ENCODE data around the gene ERN2. TPM values are rescaled to one million over a fixed set of nuclear protein-coding genes. Genes with fewer than 3 reads are reported as not detected.

The ERN2 gene
- total and polyA plus RNA-seq, 2 of the 4 experiments (the other 2 are of a cell fraction), result 0.39 to 0.54 TPM

DNA sequence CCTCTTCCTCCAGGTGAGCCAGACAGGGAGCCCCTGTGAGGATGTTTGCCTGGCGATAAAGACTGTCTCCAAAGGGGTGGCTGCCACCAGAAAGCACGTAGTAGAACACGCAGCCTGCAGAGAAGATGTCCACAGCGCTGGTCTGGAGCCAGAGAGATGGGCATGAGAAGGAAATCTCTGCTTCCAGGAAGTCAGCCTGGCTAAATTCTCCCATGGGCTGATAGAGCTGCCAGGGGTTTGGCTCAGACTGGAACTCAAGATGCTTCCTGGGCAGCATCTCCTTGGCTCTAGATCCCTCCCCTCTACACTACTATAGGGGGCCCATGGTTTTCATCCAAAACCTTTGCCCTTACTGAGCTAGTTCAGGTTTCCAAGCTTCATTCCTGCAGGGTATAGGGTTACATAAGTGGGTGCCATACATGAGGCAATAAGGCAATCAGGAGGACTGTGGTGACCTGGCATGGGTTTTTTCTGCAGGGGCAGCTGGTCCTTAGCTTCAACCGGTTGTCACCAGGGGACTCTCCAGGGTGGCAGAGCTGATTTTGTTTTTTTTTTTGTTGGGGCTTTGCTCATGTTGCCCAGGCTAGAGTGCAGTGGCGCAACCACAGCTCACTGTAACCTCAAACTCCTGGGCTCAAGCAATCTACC is 20.7 kb downstream of the ERN2 start:
- Histone ChIP-seq H2BK20ac (ENCODE audit: low read depth, low read length) (no peak overlapping the region), H3K9me3 (ENCODE audit: control insufficient read depth, insufficient read depth, low read length) (no peaks in the 10 kb centered on the region), H3K36me3 (ENCODE audit: control insufficient read depth, insufficient read depth, low read length) (peaks cover 37% of the 10 kb centered on the region), H3K27ac (ENCODE audit: insufficient read depth, low read length) (no peak overlapping the region), H2BK5ac (ENCODE audit: low read depth, low read length, poor library complexity, severe bottlenecking) (no peak overlapping the region), H3K27me3 (ENCODE audit: control insufficient read depth, insufficient read depth, low read length) (no peaks in the 10 kb centered on the region), H4K5ac (ENCODE audit: low read depth, low read length) (no peak overlapping the region), H3K4me2 (ENCODE audit: low read depth, low read length) (no peak overlapping the region), H2AFZ (replicated peaks; ENCODE audit: low read length, poor library complexity) (no peak overlapping the region), H2AK9ac (replicated peaks; ENCODE audit: low read depth, low read length, poor library complexity) (no peak overlapping the region), H4K8ac (ENCODE audit: low read depth in 2 of 2, low read length in 2 of 2) (no peak overlapping the region), H2BK15ac (ENCODE audit: low read depth, low read length) (no peak overlapping the region), H3K4ac (ENCODE audit: low read depth, low read length) (no peak overlapping the region), H3K4me1 (ENCODE audit: control insufficient read depth, insufficient read depth, low read length) (peaks cover 9% of the 10 kb centered on the region), H3K14ac (replicated peaks; ENCODE audit: low read depth, low read length) (no peak overlapping the region), H3K9me1 (ENCODE audit: insufficient read depth, low read length) (peaks cover 4% of the 10 kb centered on the region; the same call in 1 of the 2 replicates), H4K20me1 (ENCODE audit: insufficient read depth, low read length) (no peaks in the 10 kb centered on the region), H3K23ac (ENCODE audit: low read depth, low read length) (no peak overlapping the region), H3K79me1 (ENCODE audit: low read depth in 1 of 2, low read length in 2 of 2) (peaks cover 5 to 14% of the 10 kb centered on the region in 2 experiments; a peak in 3 of 4 replicates), H3K4me3 (ENCODE audit: insufficient read depth, low read depth, low read length) (no peak overlapping the region), H2BK120ac (ENCODE audit: low read depth, low read length) (no peak overlapping the region), H3K9ac (ENCODE audit: low read depth, low read length) (no peak overlapping the region), H3K56ac (ENCODE audit: extremely low read depth, insufficient read depth, low read length) (no peak overlapping the region), H4K91ac (ENCODE audit: insufficient read depth, low read depth, low read length) (no peak overlapping the region), H3K18ac (ENCODE audit: low read depth, low read length) (no peak overlapping the region), H2AK5ac (ENCODE audit: low read depth, low read length) (no peak overlapping the region)
- ChIA-PET CTCF (no interaction called here), POLR2A (ENCODE audit: unreplicated experiment) (no interaction called here)
- ATAC-seq (ENCODE audit: low read depth) (no peak), DNase-seq (no peak)
- no peak for TF ChIP-seq RAD21 (IDR thresholded peaks at IDR 0.05; ENCODE audit: low read length)
- no peak for TF ChIP-seq BHLHE40 (IDR thresholded peaks at IDR 0.05; ENCODE audit: low read depth, low read length)
- no peak for TF ChIP-seq RFX5 (IDR thresholded peaks at IDR 0.05; ENCODE audit: low read depth, low read length)
- TF ChIP-seq USF2 (IDR thresholded peaks at IDR 0.05; ENCODE audit: low read depth, low read length), result no peak
- TF ChIP-seq CHD1 (IDR thresholded peaks at IDR 0.05; ENCODE audit: low read depth, low read length), result no peak
- TF ChIP-seq POLR2A (IDR thresholded peaks at IDR 0.05; ENCODE audit: low read depth, low read length), result no peak
- TF ChIP-seq ELK1 (IDR thresholded peaks at IDR 0.05; ENCODE audit: borderline replicate concordance, low read depth, low read length), result no peak
- no peak for TF ChIP-seq FOS (IDR thresholded peaks at IDR 0.05; ENCODE audit: low read depth, low read length)
- no peak for TF ChIP-seq MXI1 (IDR thresholded peaks at IDR 0.05; ENCODE audit: borderline replicate concordance, low read depth, low read length)
- TF ChIP-seq MAZ (IDR thresholded peaks at IDR 0.05; ENCODE audit: borderline replicate concordance, low read depth, low read length), result no peak
- TF ChIP-seq, protein P1, sequence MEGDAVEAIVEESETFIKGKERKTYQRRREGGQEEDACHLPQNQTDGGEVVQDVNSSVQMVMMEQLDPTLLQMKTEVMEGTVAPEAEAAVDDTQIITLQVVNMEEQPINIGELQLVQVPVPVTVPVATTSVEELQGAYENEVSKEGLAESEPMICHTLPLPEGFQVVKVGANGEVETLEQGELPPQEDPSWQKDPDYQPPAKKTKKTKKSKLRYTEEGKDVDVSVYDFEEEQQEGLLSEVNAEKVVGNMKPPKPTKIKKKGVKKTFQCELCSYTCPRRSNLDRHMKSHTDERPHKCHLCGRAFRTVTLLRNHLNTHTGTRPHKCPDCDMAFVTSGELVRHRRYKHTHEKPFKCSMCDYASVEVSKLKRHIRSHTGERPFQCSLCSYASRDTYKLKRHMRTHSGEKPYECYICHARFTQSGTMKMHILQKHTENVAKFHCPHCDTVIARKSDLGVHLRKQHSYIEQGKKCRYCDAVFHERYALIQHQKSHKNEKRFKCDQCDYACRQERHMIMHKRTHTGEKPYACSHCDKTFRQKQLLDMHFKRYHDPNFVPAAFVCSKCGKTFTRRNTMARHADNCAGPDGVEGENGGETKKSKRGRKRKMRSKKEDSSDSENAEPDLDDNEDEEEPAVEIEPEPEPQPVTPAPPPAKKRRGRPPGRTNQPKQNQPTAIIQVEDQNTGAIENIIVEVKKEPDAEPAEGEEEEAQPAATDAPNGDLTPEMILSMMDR (conservative IDR thresholded peaks at IDR 0.05; ENCODE audit: low read depth, low read length), result no peak
- no peak for TF ChIP-seq CEBPB (IDR thresholded peaks at IDR 0.05; ENCODE audit: low read depth, low read length)
- TF ChIP-seq MAFK (IDR thresholded peaks at IDR 0.05; ENCODE audit: low read depth, low read length), result no peak
- no peak for TF ChIP-seq RCOR1 (IDR thresholded peaks at IDR 0.05; ENCODE audit: insufficient replicate concordance, low read length)
- TF ChIP-seq NFE2L2 (IDR thresholded peaks at IDR 0.05; ENCODE audit: low read depth, low read length), result no peak
- no peak for TF ChIP-seq SMC3 (IDR thresholded peaks at IDR 0.05; ENCODE audit: low read depth, low read length)
- no TSS peak for BruUV-seq (replicated peaks)
- dilution Hi-C loops (cut with HindIII; ENCODE audit: low sequenced_read_pairs, unreplicated experiment) (no loop called here), intact Hi-C loops (cut with micrococcal nuclease) (no loop called here), in situ Hi-C loops (cut with MboI; ENCODE audit: low sequenced_read_pairs) (loop anchor here (25.0 kb wide), 1 partner anchor 820 kb away; no protein-coding TSS in a partner anchor)
- 100% methylated on average over 1 of the region's 6 CpGs; no CpG with 5 or more reads in 1 of the 2 experiments for WGBS, 2 experiments (ENCODE audit: extremely low coverage in 2 of 2, insufficient read length in 1 of 2)
